Pericardium fibroblast (primary cell): ENCODE measurements around the gene GFOD2. TPM values are rescaled to one million over a fixed set of nuclear protein-coding genes. Genes with fewer than 3 reads are reported as not detected.

Source experiments
- total RNA-seq: library from RNA; depleted of rRNA; stranded (reverse); fragments of >200 nt; gene quantifications from 2 replicates; pipeline ENCODE4 v1.2.3, GENCODE V29; 2015

GFOD2 gene, protein sequence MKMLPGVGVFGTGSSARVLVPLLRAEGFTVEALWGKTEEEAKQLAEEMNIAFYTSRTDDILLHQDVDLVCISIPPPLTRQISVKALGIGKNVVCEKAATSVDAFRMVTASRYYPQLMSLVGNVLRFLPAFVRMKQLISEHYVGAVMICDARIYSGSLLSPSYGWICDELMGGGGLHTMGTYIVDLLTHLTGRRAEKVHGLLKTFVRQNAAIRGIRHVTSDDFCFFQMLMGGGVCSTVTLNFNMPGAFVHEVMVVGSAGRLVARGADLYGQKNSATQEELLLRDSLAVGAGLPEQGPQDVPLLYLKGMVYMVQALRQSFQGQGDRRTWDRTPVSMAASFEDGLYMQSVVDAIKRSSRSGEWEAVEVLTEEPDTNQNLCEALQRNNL
- 6.5 and 8.5 TPM in 2 replicates for total RNA-seq

GRCh38 chr16:67719048-67719777 is at the start of gene GFOD2:
GFOD2 (minus strand) TSS chr16:67719316; CDS start chr16:67685715, 33,601 bp downstream.

DNA sequence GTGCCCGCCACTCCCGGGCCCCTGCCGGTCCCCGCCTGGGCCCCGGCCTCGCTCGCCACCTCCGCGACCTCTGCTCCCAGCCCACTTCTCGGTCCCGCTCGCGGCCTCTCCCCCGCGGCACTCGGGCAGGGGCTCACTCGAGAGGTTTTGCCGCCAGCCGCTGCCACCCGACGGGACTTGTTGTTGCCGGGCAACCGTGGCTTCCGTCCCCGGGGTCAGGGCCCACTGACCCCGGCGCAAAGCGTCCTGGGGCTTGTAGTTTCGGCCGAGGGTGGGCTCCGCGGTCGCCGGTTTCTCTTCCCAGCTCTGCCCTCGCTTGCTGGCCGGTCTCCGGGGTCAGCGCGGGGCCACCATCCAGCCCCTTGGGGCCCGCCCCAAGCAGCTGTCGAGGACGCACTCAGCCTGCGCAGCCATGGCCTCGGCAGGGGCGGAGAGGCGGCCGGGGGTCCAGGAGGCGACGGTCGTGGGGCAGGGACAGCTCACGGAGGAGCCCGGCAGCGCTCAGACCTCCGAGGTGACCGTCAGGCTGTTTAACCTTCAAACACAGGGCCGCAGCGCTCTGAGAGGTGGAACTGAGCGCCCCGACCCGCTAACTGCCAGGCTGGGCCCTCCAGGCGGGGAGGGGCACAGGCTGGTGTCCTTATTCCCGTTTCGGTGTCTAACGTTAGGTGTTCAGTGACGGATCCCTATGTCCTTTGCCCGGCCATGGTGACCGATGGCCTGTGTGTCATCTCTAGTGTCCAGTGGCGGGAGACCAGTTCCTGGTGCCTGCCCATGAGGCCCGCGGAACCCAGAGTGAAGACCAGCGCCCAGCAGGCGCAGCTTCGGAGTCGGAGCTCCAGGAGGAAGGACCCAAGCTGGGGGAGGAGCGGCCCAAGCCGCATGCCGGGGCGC is 52.3 kb downstream of the GFOD2 start, which contains the start of the genes C16orf86 and ENKD1:
Gene C16orf86, plus strand, starts transcription at position 256 of the 894 bp plus-strand sequence. Its CDS starts 157 bp downstream, at position 413.
Gene ENKD1, minus strand, starts transcription at position 192 of the 894 bp plus-strand sequence. CDS start 308 bp downstream, outside the sequence.

DNA sequence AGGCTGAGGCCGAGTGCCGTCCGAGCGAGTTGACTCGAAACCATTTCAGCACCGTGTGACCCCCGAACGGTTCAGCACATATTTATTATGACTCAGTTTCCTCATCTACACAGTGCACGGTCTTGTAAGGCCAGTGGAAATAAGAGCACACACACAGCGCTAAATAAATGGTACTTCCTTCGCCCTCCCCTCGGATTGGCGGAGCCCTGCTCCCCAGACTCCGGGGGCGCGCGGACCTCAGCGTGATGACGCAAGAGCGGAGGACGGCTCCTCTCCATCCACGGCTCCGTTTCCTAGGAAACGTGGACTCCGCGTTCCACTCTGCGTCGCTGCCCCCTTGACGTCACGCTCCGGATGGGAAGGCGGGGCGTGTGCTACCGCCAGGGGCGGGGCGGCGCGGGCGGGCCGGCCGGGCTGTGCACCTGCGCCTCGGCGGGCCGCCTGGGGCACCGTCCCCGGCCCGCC is 58.5 kb downstream of the GFOD2 start, which contains the start of gene PARD6A:
Gene PARD6A, plus strand, starts transcription at position 397 of the 465 bp plus-strand sequence. CDS start 79 bp downstream, outside the sequence.

DNA sequence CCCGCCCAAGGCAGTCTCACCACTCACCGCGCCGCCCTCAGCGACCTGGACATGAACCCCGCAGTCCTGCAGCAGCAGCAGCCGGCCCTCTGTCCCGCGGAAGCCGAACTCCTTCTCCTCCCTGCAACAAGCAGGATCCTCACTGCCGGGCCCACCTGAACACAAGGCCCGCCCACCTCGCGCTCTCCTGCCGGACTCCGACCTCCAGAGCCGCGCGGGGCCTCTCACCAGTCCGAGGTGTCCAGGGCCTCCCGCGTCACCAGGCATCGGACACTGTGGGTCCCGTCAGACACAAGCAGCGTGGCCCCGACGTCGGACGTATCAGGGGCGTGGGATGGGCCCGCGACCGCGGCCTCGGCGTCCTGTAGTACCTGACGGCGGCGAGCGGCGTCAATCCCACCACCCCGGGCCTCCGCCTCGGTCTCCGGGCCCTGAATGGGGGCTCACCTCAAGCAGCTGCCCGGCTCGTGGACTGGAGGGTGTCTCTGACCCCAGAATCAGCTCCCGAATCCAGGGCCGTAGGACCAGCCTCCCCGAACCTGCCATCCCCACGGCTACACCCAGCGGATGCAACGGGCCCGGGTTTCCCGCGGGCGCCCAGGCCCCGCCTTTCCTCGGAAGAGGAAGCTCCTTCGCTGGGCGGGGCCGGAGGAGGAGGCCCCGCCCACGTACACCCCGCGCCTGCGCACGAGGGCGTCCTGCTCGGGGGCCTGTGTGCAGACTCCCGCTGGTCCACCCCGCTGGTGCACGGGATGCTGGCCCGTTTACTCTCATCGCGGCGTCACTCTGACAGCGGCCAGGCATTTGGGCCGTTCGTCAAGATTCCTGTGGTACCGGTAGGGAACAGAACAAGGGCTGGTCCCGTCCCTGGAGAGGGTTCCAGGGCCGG is 59.2 kb downstream of the GFOD2 start, which contains the start of gene ACD:
Gene ACD, minus strand, starts transcription at position 586 of the 889 bp plus-strand sequence. Its CDS starts 40 bp downstream, at position 546.

Other genes starting within 250 kb of the GFOD2 start
- 70.6 and 134 TPM in 2 replicates for gene ATP6V0D1, start 238.2 kb downstream of the GFOD2 start, total RNA-seq
- gene AGRP, start 235.8 kb downstream of the GFOD2 start, total RNA-seq = not detected in 2 replicates
- gene RIPOR1, start 190.5 kb downstream of the GFOD2 start, total RNA-seq = 27.3 and 42.6 TPM in 2 replicates
- gene CTCF, start 156.8 kb downstream of the GFOD2 start, total RNA-seq = 13.1 and 17.8 TPM in 2 replicates
- 9.8 TPM in 1 of 2 replicates, not detected in the other for gene CARMIL2, start 74.2 kb downstream of the GFOD2 start, total RNA-seq
- 17.4 and 24.3 TPM in 2 replicates for gene ACD, start 59.1 kb downstream of the GFOD2 start, total RNA-seq
- gene PARD6A, start 58.4 kb downstream of the GFOD2 start, total RNA-seq = 1.5 TPM in 1 of 2 replicates, not detected in the other
- 15.5 and 16.0 TPM in 2 replicates for gene ENKD1, start 52.6 kb downstream of the GFOD2 start, total RNA-seq
- 2.0 and 10.3 TPM in 2 replicates for gene C16orf86, start 52.5 kb downstream of the GFOD2 start, total RNA-seq
- 5.0 and 5.2 TPM in 2 replicates for gene RANBP10, start 87.2 kb upstream of the GFOD2 start, total RNA-seq
- 0.26 and 0.58 TPM in 2 replicates for gene TSNAXIP1, start 87.6 kb upstream of the GFOD2 start, total RNA-seq
- 39.7 and 52.5 TPM in 2 replicates for gene THAP11, start 123.0 kb upstream of the GFOD2 start, total RNA-seq
- gene NUTF2, start 127.6 kb upstream of the GFOD2 start, total RNA-seq = 193 and 272 TPM in 2 replicates
- 32.6 and 32.7 TPM in 2 replicates for gene CENPT, start 128.4 kb upstream of the GFOD2 start, total RNA-seq
- 37.6 TPM in 2 replicates for gene EDC4, start 153.7 kb upstream of the GFOD2 start, total RNA-seq
- gene NRN1L, start 165.6 kb upstream of the GFOD2 start, total RNA-seq = 0.47 and 0.77 TPM in 2 replicates
- 13.1 and 15.5 TPM in 2 replicates for gene PSKH1, start 173.9 kb upstream of the GFOD2 start, total RNA-seq
- gene CTRL, start 212.5 kb upstream of the GFOD2 start, total RNA-seq = 0.34 TPM in 1 of 2 replicates, not detected in the other
- 28.0 and 38.6 TPM in 2 replicates for gene PSMB10, start 217.5 kb upstream of the GFOD2 start, total RNA-seq
- gene LCAT, start 224.8 kb upstream of the GFOD2 start, total RNA-seq = 7.1 and 10.5 TPM in 2 replicates
- 29.1 and 50.4 TPM in 2 replicates for gene SLC12A4, start 249.3 kb upstream of the GFOD2 start, total RNA-seq